OCI-LY7 (cell line): ENCODE data around the gene ERCC5. TPM values are rescaled to one million over a fixed set of nuclear protein-coding genes. Genes with fewer than 3 reads are reported as not detected.

Experiments
- BruUV-seq: library from RNA; stranded (reverse); fragments of 400-500 nt; replicated peaks from 2 replicates; lab custom pipeline; 2021; lab: Mats Ljungman, UMichigan
- CTCF ChIA-PET: fragments of 300-600 bp; sonication (Branson Sonifier 250); formaldehyde crosslinking; loops from one replicate; lab custom pipeline; 2022; ENCODE audit warnings: antibody characterized with exemption; ENCODE audit not compliant: unreplicated experiment; lab: Charles Lee
- POLR2A ChIA-PET: fragments of 300-600 bp; sonication (Branson Sonifier 250); formaldehyde crosslinking; loops from one replicate; lab custom pipeline; 2022; ENCODE audit warnings: antibody characterized with exemption; lab: Charles Lee
- DNase-seq: peaks from one replicate; pipeline ENCODE4 v3.0.0-alpha.2; 2015; ENCODE audit warnings: low spot score
- H2AFZ ChIP-seq: fragments of 200-600 bp; sonication (generic), shearing (Covaris generic); 2 replicates; pipeline ENCODE4 v1.6.1; 2014; ENCODE audit warnings: mild to moderate bottlenecking, antibody characterized with exemption, low read length, moderate library complexity
- H3K27ac ChIP-seq: fragments of 200-600 bp; sonication (generic); 2 replicates; pipeline ENCODE4 v1.5.1; 2014; ENCODE audit warnings: mixed run types, low read depth, mild to moderate bottlenecking, moderate library complexity, low read length, inconsistent platforms; ENCODE audit not compliant: poor library complexity, severe bottlenecking
- H3K36me3 ChIP-seq: fragments of 200-600 bp; sonication (generic); 2 replicates; pipeline ENCODE4 v1.6.1; 2014; ENCODE audit warnings: mild to moderate bottlenecking, antibody characterized with exemption, low read length, moderate library complexity, mixed read lengths; ENCODE audit not compliant: insufficient read depth
- H3K4me1 ChIP-seq: fragments of 200-600 bp; sonication (generic); 2 replicates; pipeline ENCODE4 v1.5.1; 2014; ENCODE audit warnings: mild to moderate bottlenecking, low read length; ENCODE audit not compliant: insufficient read depth, poor library complexity, severe bottlenecking
- H3K4me2 ChIP-seq: fragments of 200-600 bp; sonication (generic); 2 replicates; pipeline ENCODE4 v1.6.1; 2014; ENCODE audit warnings: mild to moderate bottlenecking, low read length
- H3K4me3 ChIP-seq: fragments of 200-600 bp; sonication (generic); 2 replicates; pipeline ENCODE4 v1.5.1; 2014; ENCODE audit warnings: mild to moderate bottlenecking, low read depth, low read length; ENCODE audit not compliant: poor library complexity, severe bottlenecking
- H3K79me2 ChIP-seq: fragments of 200-600 bp; sonication (generic); 2 replicates; pipeline ENCODE4 v1.6.1; 2016; ENCODE audit warnings: low read depth, mild to moderate bottlenecking, low read length, moderate library complexity, mixed read lengths; ENCODE audit not compliant: insufficient read depth
- H3K9me2 ChIP-seq: fragments of 200-600 bp; sonication (generic); 2 replicates; pipeline ENCODE4 v1.6.1; 2016; ENCODE audit warnings: mild to moderate bottlenecking, low read length, mixed read lengths; ENCODE audit not compliant: insufficient read depth
- H3K9me3 ChIP-seq: fragments of 200-600 bp; sonication (generic); 2 replicates; pipeline ENCODE4 v1.6.1; 2014; ENCODE audit warnings: mild to moderate bottlenecking, mixed run types, low read length, mixed read lengths
- H4K20me1 ChIP-seq: fragments of 200-600 bp; sonication (generic); 2 replicates; pipeline ENCODE4 v1.6.1; 2014; ENCODE audit warnings: mild to moderate bottlenecking, antibody characterized with exemption, low read length, moderate library complexity, mixed read lengths; ENCODE audit not compliant: insufficient read depth
- CTCF ChIP-seq: fragments of 200-600 bp; sonication (generic); conservative IDR thresholded peaks from 2 replicates; pipeline ENCODE4 v1.5.1; 2014; ENCODE audit warnings: mild to moderate bottlenecking, antibody characterized with exemption, low read length, moderate library complexity, mixed read lengths
- EZH2phosphoT487 ChIP-seq: fragments of 200-600 bp; sonication (generic); IDR thresholded peaks from 2 replicates; pipeline ENCODE4 v1.6.1; 2018; ENCODE audit warnings: low read depth, borderline replicate concordance, mild to moderate bottlenecking, mixed run types, antibody characterized with exemption, low read length, moderate library complexity, mixed read lengths
- intact Hi-C: fragments of 100-400 bp; cut with micrococcal nuclease; formaldehyde crosslinking; loops from one replicate; pipeline ENCODE4 v1.10.0; 2022; ENCODE audit not compliant: unreplicated experiment
- total RNA-seq, 2 experiments: library from RNA; depleted of rRNA in 1 of 2; stranded (reverse); fragments of >200 nt in 1 of 2; shearing (Covaris generic) in 1 of 2; gene quantifications; 2 replicates each; pipeline ENCODE4 v1.2.3, GENCODE V29; 2014 to 2022

The ERCC5 gene
- total RNA-seq, 2 experiments from 2014 or later = 37.9 to 38.5 TPM

DNA sequence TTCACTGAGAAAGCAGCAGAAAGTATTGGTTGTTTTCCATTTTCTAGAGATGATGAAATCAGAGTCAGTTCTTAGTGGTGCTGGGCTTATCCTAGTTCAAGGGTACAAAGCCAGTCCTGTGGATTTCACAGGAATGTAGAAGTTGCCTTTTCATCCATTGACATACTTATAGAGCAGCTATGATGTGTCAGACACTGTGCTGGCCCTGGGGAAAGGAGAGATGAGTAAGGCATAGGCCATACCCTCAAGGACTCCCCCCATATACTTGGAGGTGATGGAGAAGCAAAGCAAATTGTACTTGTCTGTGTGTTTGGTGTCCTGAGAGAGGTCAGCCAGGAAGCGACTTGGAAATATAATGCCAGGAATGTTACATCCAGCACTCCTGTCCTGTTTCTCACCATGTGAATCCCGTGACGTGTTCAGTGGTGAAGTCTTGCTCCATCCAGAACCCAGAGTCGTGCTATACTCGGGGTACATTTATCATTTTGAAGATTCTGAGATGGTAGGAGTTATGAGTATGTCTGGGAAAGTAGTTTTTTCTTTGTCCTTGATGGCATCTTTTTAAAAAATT is 22.6 kb downstream of the ERCC5 start:
- no peak for TF ChIP-seq CTCF
- no peak for TF ChIP-seq EZH2phosphoT487
- DNase-seq = no peak
- ChIA-PET POLR2A (no interaction called here), CTCF (no interaction called here)
- BruUV-seq = no TSS peak
- Histone ChIP-seq H4K20me1 (no peaks in the 10 kb centered on the region), H3K4me1 (no peaks in the 10 kb centered on the region), H3K79me2 (no peaks in the 10 kb centered on the region), H3K36me3 (peaks cover 61% of the 10 kb centered on the region), H3K9me3 (no peaks in the 10 kb centered on the region), H3K27ac (no peak overlapping the region), H3K4me2 (no peak overlapping the region), H2AFZ (no peak overlapping the region), H3K9me2 (no peaks in the 10 kb centered on the region), H3K4me3 (no peak overlapping the region)
- intact Hi-C loops = no loop called here

DNA sequence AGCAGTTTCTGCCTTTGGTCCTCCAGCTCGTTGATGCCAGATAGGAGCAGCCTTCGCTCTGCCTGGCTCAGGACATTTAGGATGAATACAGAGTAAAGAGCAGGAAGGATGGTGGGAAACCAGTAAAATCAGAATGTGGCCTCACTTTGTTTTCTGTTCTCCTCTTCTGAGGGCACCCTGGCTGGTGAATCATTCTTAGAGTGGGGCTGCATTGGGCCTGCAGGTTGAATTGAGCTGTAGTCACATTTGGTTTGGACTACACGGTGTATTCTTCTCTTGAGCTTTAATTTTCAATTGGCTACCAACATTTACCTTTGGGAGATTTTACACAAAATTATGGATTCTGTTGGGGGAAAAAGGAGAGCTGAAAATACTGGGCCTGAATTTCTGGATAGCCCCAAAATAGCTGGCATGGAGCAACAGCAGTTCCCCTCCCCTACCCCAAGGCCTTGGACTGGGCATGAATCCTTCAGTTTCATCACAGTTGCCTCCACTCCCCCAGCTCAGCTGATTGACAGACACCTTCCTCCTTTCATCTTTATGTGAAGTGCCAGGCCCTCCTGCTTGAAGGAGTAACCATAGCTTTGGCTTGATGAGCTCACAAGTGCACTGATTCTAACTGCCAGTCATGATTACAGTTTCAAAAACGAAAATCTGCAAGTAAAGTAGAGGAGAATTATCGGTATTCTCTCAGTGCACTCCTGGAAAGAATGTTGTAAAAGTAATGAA is 24.3 kb downstream of the ERCC5 start:
- ChIA-PET CTCF (interaction anchor here (1.0 to 1.2 kb wide), 2 partner anchors 52 to 270 kb away, joined by 3 to 4 read pairs; no protein-coding TSS in a partner anchor), POLR2A (interaction anchor here (1.4 kb wide), 1 partner anchor 11 kb away, joined by 3 read pairs; no protein-coding TSS in a partner anchor)
- no TSS peak for BruUV-seq
- intact Hi-C loops = no loop called here
- H2AFZ ChIP-seq = no peak overlapping the region
- no peak overlapping the region for H3K4me2 ChIP-seq
- no peak overlapping the region for H3K27ac ChIP-seq
- no peak overlapping the region for H3K4me3 ChIP-seq
- H3K79me2 ChIP-seq = no peaks in the 10 kb centered on the region
- no peak for DNase-seq
- H3K4me1 ChIP-seq = no peaks in the 10 kb centered on the region
- no peaks in the 10 kb centered on the region for H4K20me1 ChIP-seq
- peaks cover 62% of the 10 kb centered on the region for H3K36me3 ChIP-seq
- no peaks in the 10 kb centered on the region for H3K9me3 ChIP-seq
- no peak for TF ChIP-seq CTCF
- no peak for TF ChIP-seq EZH2phosphoT487
- no peaks in the 10 kb centered on the region for H3K9me2 ChIP-seq
